Activated CD4-positive, alpha-beta T cell treated with anti-CD3 and anti-CD28 coated beads, Interleukin-2, amount 10 ng/mL, durations not matched to agents 7 days and 5 days (primary cell): Measurements from ENCODE around the gene CLNK. TPM values are rescaled to one million over a fixed set of nuclear protein-coding genes. Genes with fewer than 3 reads are reported as not detected.

ENCODE experiments used
- CTCF ChIA-PET: fragments of 350-600 bp; sonication (Branson Sonifier 250); formaldehyde crosslinking; loops from one replicate; lab custom pipeline; 2021; ENCODE audit warnings: antibody characterized with exemption; lab: Charles Lee
- POLR2A ChIA-PET: fragments of 350-600 bp; sonication (Branson Sonifier 250); formaldehyde crosslinking; loops from one replicate; lab custom pipeline; 2021; ENCODE audit warnings: antibody characterized with exemption; lab: Charles Lee
- DNase-seq: peaks from one replicate; pipeline ENCODE4 v3.0.0-alpha.2; 2020
- H3K27ac Mint-ChIP-seq: one replicate; pipeline ENCODE4 v1.8.0; 2021; ENCODE audit warnings: mild to moderate bottlenecking, moderate library complexity, mixed read lengths
- H3K27me3 Mint-ChIP-seq: one replicate; pipeline ENCODE4 v1.8.0; 2021; ENCODE audit warnings: mixed read lengths
- H3K36me3 Mint-ChIP-seq: one replicate; pipeline ENCODE4 v1.8.0; 2021; ENCODE audit warnings: low read depth, mixed read lengths
- H3K4me1 Mint-ChIP-seq: one replicate; pipeline ENCODE4 v1.8.0; 2021; ENCODE audit warnings: mixed read lengths
- H3K4me3 Mint-ChIP-seq: one replicate; pipeline ENCODE4 v1.8.0; 2021; ENCODE audit warnings: mild to moderate bottlenecking, moderate library complexity, mixed read lengths
- H3K9me3 Mint-ChIP-seq: one replicate; pipeline ENCODE4 v1.8.0; 2021; ENCODE audit warnings: mixed read lengths
- total RNA-seq, 2 experiments: library from RNA; stranded (reverse); gene quantifications; one replicate each; pipeline ENCODE4 v1.2.3, GENCODE V29; 2021

The CLNK gene, protein sequence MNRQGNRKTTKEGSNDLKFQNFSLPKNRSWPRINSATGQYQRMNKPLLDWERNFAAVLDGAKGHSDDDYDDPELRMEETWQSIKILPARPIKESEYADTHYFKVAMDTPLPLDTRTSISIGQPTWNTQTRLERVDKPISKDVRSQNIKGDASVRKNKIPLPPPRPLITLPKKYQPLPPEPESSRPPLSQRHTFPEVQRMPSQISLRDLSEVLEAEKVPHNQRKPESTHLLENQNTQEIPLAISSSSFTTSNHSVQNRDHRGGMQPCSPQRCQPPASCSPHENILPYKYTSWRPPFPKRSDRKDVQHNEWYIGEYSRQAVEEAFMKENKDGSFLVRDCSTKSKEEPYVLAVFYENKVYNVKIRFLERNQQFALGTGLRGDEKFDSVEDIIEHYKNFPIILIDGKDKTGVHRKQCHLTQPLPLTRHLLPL
- not detected for total RNA-seq

DNA sequence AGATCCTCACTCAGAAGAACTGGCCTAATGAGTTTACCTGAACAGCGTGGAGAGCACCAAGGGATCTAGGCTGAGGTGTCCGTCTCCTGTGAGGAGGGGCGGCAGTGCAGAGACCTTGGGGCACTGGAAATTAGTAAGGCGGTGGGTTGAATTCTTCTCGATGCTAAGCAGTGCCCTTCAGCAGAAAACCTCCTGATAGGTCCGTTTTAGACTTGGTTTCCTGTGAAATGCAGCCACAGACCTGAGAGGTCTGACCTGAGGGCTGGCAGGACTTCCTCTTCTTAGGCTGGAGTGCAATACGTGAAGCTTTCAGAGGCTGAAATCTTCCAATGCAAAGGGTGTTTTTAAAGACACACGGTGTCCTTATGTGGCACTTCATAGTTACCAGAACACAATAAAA lies at the start of gene CLNK:
Gene CLNK, minus strand, starts transcription at position 138 of the 400 bp plus-strand sequence. CDS start 16,899 bp downstream, outside the sequence.
- Mint-ChIP-seq H3K27ac (no peak within 1 kb of the TSS), H3K27me3 (no peaks in the 10 kb centered on the region), H3K4me1 (peaks cover 3% of the 10 kb centered on the region), H3K4me3 (no peak within 1 kb of the TSS), H3K9me3 (no peaks in the 10 kb centered on the region), H3K36me3 (no peaks in the 10 kb centered on the region)
- DNase-seq, result no peak
- POLR2A ChIA-PET, result no interaction called here
- CTCF ChIA-PET, result interaction anchor here (0.6 kb wide), 1 partner anchor 636 kb away, joined by 3 read pairs; no protein-coding TSS in a partner anchor

DNA sequence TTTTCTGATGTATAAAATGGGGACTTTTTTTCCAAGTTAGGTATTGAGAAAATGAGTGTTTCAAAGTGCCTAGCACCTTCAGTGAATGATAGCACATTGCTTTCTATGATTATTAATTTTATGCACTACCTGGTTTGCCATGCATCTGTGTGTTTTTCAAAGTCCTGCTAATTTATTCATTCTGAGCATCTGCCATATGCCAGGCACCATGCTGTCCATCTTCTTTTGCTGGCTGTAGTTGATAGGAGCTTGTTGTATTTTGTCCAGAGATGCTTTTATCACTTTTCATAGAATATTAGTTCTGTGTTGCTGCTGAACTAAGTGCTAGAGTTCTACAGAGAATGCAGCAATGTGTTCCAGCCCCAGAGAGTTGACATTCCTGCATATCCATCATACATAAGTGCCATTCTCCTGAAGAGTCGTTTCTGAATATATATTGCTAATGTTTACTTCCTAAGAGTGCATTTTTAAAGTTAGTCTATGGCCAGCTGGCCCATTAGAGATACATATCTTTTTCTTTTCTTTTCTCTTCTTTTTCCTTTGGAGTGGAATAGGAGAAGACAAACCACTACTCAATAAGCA lies 49.0 kb upstream of the CLNK start:
- Mint-ChIP-seq H3K27ac (no peak overlapping the region), H3K27me3 (peaks cover 2% of the 10 kb centered on the region), H3K4me3 (no peak overlapping the region), H3K36me3 (no peaks in the 10 kb centered on the region), H3K4me1 (peaks cover 34% of the 10 kb centered on the region), H3K9me3 (peaks cover 7% of the 10 kb centered on the region)
- no peak for DNase-seq
- ChIA-PET CTCF (interaction anchor here (1.3 kb wide), 1 partner anchor 63 kb away, joined by 3 read pairs; no protein-coding TSS in a partner anchor), POLR2A (no interaction called here)

DNA sequence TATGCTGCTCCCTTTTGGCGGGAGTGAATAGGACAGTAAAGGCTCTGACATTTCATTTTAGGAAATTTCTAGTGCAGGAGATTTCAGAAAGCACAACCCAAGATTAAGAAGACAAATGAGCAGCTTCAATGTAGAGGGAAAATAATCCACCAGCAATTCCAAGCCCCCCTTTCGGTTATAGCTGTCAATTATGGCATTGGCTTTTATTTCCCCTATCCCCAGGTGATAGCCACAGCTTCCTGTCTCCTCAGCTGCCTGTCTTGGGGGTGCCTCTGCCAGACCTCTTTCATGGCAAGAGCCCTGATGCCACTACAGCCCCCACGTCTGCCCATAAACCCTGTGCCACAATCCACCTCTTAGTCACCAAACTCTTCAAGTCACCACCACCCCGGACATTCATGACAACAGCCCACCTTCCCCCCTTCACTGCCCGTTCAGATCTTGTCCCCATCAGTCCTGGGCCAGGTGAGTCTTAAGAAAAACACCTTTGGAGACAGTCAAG lies 48.4 kb upstream of the CLNK start:
- CTCF ChIA-PET, result interaction anchor here (1.3 kb wide), 1 partner anchor 62 kb away, joined by 3 read pairs; no protein-coding TSS in a partner anchor
- H3K27ac Mint-ChIP-seq, result peak overlapping the region; percentile 54
- H3K36me3 Mint-ChIP-seq, result no peaks in the 10 kb centered on the region
- no peak overlapping the region for H3K4me3 Mint-ChIP-seq
- no peak for DNase-seq
- H3K27me3 Mint-ChIP-seq, result peaks cover 2% of the 10 kb centered on the region
- H3K9me3 Mint-ChIP-seq, result peaks cover 7% of the 10 kb centered on the region
- POLR2A ChIA-PET, result no interaction called here
- H3K4me1 Mint-ChIP-seq, result peaks cover 34% of the 10 kb centered on the region

DNA sequence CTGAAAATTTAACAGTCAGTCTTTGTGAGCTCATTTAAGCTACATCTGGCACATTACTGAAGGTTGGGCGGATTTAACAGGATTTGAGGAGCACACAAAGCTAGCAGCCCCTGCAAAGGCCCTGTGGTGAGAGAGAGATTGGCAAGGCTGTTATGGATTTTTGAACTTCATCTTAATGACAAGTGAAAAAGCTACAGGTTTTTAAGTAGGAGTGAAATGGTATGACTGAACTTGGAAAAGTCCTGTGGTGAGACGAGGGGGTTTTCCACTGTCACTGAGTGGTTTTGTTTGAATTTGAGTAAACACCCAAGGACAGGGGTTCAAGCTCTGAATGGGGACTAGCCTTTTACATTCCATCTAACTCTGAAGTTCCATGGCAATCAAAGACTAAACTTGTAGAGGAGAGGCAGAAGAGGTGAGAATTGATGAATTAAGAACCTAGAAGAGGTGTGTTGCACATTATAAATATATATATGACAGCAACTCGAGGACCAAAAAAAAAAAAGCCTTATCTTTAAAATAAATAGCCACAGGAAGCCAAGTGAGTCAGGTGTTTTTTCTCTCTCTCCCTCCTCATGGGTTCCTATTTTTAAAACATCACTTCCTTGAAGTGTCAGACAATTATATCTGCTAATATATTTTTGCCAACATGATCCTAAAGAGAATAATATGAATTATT lies 47.8 kb upstream of the CLNK start:
- H3K9me3 Mint-ChIP-seq, result peaks cover 6% of the 10 kb centered on the region
- peaks cover under 1% of the 10 kb centered on the region for H3K27me3 Mint-ChIP-seq
- no peak for DNase-seq
- ChIA-PET CTCF (interaction anchor here (0.9 to 1.3 kb wide), 2 partner anchors 30 to 62 kb away, joined by 3 read pairs; no protein-coding TSS in a partner anchor), POLR2A (no interaction called here)
- H3K4me3 Mint-ChIP-seq, result no peak overlapping the region
- peaks cover 34% of the 10 kb centered on the region for H3K4me1 Mint-ChIP-seq
- no peaks in the 10 kb centered on the region for H3K36me3 Mint-ChIP-seq
- peak overlapping the region; percentile 4 for H3K27ac Mint-ChIP-seq

DNA sequence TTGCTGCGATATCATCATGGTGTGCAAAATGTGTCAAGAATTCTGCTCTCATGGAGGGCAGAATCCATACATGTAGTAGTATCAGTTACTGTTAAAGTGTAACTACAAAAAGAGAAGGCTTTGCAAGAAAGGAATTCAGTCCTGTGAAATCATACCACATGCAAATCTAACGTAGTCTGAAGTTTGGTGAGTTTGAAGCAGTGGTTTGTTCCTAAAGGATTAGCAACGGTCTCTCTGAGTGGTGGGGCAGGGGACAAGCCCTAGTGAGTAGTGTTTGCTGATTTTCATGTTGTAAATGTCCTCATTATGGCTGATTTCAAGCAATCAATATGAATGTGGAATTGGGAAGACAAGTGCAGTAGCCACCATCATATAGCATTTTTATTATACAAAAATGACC lies 47.1 kb upstream of the CLNK start:
- no peak overlapping the region for H3K27ac Mint-ChIP-seq
- H3K9me3 Mint-ChIP-seq, result peaks cover 5% of the 10 kb centered on the region
- CTCF ChIA-PET, result interaction anchor here (0.9 kb wide), 1 partner anchor 29 kb away, joined by 3 read pairs; no protein-coding TSS in a partner anchor

DNA sequence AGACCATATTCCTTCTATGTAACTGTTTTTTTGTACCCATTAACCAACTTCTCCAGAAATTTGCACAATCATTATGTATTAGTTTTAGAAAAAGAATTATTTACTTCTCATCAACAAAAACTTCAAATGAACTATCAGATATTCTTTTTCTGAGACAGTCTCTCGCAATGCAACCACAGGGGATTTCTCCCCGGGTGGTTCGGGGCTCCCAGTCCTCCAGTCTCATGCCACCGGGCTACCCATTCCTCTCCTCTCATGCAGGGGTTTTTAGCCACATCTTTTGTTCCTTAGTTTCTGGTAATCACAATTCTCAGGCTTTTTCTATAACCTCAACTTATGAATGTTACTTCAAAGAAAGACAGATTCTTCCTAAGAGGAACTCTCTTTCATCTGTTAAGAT lies 46.6 kb upstream of the CLNK start:
- no peak overlapping the region for H3K4me3 Mint-ChIP-seq
- H3K27ac Mint-ChIP-seq, result no peak overlapping the region
- ChIA-PET POLR2A (no interaction called here), CTCF (no interaction called here)
- H3K4me1 Mint-ChIP-seq, result peaks cover 34% of the 10 kb centered on the region
- DNase-seq, result no peak
- H3K36me3 Mint-ChIP-seq, result no peaks in the 10 kb centered on the region
- peaks cover 5% of the 10 kb centered on the region for H3K9me3 Mint-ChIP-seq
- H3K27me3 Mint-ChIP-seq, result no peaks in the 10 kb centered on the region

More for the DNA sequence above, 47.1 kb upstream of the CLNK start:
- POLR2A ChIA-PET, result no interaction called here
- H3K4me1 Mint-ChIP-seq, result peaks cover 34% of the 10 kb centered on the region
- no peaks in the 10 kb centered on the region for H3K36me3 Mint-ChIP-seq
- no peak for DNase-seq
- no peaks in the 10 kb centered on the region for H3K27me3 Mint-ChIP-seq
- no peak overlapping the region for H3K4me3 Mint-ChIP-seq

DNA sequence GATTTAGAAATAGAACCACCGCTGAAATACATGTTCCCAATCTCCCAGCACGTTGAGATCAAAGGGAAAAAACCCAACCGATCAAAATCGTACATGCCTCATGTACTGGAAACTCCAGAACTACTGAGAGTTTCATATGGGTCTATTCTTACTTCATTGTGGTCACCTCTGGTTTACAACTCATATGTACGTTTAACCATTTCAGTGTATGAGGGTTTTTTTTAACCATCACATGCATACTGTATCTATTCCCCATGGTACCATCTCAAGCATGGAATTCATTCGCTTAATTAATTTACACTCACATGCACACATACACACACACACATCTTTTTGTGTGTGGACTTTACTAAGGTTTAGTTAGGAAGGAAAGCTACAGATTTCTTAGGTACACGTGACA lies 46.0 kb upstream of the CLNK start:
- no peaks in the 10 kb centered on the region for H3K36me3 Mint-ChIP-seq
- POLR2A ChIA-PET, result no interaction called here
- no peak for DNase-seq
- CTCF ChIA-PET, result no interaction called here
- no peak overlapping the region for H3K27ac Mint-ChIP-seq
- H3K9me3 Mint-ChIP-seq, result peaks cover 5% of the 10 kb centered on the region
- peaks cover 34% of the 10 kb centered on the region for H3K4me1 Mint-ChIP-seq
- no peaks in the 10 kb centered on the region for H3K27me3 Mint-ChIP-seq
- H3K4me3 Mint-ChIP-seq, result no peak overlapping the region

DNA sequence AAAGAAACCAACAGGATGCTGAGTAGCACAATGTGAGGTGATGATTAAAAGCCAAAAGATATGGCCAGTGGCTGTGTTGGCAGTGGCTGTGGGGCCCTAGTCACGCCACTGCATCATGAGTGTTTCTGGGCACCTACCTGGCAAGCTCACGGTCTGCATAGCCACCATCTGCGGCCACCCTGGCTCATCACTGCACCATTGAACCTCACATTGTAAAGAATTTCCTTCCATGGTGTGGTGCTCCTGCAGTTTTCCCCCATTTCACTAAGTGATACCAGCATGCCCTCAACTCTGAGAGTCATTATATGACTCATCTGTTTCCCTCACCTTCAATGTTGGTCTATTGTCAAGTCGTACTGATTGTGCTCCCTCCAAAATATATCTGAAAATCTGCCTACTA lies 45.5 kb upstream of the CLNK start:
- no peaks in the 10 kb centered on the region for H3K27me3 Mint-ChIP-seq
- H3K27ac Mint-ChIP-seq, result no peak overlapping the region
- no peak for DNase-seq
- peaks cover 34% of the 10 kb centered on the region for H3K4me1 Mint-ChIP-seq
- H3K9me3 Mint-ChIP-seq, result peaks cover 5% of the 10 kb centered on the region
- no peak overlapping the region for H3K4me3 Mint-ChIP-seq
- no peaks in the 10 kb centered on the region for H3K36me3 Mint-ChIP-seq
- ChIA-PET POLR2A (no interaction called here), CTCF (no interaction called here)

DNA sequence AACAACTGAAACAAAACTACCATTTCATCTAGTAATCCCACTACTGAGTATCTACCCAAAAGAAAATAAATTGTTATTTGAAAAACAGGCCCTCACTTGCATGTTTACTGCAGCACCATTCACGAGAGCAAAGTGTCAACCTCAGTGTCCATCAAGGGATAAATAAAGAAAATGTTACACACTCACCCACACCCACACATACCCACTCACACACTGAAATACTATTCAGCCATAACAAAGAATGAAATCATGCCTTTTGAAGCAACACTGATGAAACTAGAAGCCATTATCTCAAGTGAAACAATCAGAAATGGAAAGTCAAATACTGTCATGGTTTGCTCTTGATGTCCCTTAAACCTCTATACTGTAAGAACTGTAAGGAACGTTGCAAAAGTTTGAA lies 44.8 kb upstream of the CLNK start:
- no peaks in the 10 kb centered on the region for H3K27me3 Mint-ChIP-seq
- DNase-seq, result no peak
- CTCF ChIA-PET, result no interaction called here
- H3K9me3 Mint-ChIP-seq, result peaks cover 5% of the 10 kb centered on the region
- POLR2A ChIA-PET, result no interaction called here
- no peak overlapping the region for H3K4me3 Mint-ChIP-seq
- H3K27ac Mint-ChIP-seq, result no peak overlapping the region
- no peaks in the 10 kb centered on the region for H3K36me3 Mint-ChIP-seq
- H3K4me1 Mint-ChIP-seq, result peaks cover 34% of the 10 kb centered on the region

DNA sequence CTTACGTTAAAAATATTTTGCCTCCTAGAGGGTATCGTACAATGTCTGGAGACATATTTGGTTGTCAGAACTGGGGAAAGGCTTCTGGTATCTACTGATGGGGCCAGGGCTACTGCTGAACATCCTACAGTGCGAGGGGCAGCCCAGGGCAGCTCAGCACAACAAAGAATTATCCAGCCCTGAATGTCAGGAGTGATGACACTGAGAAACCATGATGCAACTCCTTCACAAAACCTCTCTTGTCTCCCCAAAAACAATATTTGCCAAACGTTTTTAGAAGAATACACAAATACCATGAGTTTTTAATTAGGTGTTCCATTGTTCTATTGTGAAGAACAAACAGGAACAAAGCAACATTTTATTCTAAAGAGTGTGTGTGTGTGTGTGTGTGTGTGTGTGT lies 43.4 kb upstream of the CLNK start:
- Mint-ChIP-seq H3K9me3 (peaks cover 3% of the 10 kb centered on the region), H3K4me3 (no peak overlapping the region), H3K4me1 (peaks cover 36% of the 10 kb centered on the region), H3K27ac (no peak overlapping the region), H3K27me3 (no peaks in the 10 kb centered on the region), H3K36me3 (no peaks in the 10 kb centered on the region)
- ChIA-PET POLR2A (no interaction called here), CTCF (no interaction called here)
- no peak for DNase-seq

DNA sequence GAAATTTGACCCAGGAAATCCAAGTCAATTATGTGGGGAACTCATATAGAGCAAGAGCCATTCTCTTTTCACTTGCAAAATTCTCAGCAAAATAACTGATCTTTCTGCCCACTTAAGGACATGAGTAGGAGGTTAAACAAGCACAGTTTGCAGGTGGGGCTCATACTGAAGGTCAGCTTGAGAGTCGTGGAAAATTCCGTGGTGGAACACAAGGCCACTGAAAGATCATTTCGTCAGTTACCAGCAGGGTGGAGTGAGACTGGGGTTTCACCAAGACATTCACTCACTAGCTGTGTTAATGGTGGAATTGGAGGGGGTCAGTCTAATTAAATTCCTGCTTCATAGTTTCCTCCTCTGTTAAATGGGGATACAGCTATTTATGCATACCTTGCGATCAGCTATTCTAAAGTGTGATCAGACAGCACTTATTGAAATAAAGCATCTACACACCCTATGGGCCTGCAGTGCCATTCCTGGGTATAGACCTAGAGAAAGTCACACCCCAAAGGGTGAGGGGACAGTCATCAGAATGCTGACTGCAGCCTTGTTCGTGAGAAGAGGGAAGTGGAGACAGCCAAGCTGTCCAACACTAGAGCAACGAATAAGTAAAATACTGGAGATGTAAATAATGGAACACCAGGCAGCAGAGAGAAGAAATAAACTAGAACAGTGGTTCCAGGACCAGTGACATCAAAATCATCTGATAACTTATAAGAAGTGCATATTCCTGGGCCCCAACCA lies 42.7 kb upstream of the CLNK start:
- Mint-ChIP-seq H3K27me3 (no peaks in the 10 kb centered on the region), H3K27ac (no peak overlapping the region), H3K4me1 (peaks cover 36% of the 10 kb centered on the region), H3K36me3 (no peaks in the 10 kb centered on the region), H3K9me3 (peaks cover 5% of the 10 kb centered on the region), H3K4me3 (no peak overlapping the region)
- no peak for DNase-seq
- ChIA-PET POLR2A (no interaction called here), CTCF (no interaction called here)

DNA sequence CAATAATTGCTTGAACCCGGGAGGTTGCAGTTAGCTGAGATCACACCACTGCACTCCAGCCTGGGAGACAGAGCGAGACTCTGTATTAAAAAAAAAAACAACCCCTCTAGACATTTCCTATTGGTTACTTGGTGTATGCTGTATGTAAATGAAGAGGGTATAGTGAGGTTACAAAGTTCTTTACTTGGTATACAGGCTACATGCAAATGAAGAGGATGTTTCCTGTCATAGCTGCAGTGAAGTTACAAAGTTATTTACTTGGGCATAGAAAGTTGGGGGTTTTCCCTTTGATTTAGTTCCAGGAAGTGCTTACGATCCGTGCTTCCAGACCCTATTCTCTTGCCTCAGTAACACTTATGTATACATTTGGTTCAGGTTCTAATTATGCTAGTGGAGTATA lies 38.4 kb upstream of the CLNK start:
- H3K36me3 Mint-ChIP-seq, result no peaks in the 10 kb centered on the region
- no peak for DNase-seq
- peaks cover 6% of the 10 kb centered on the region for H3K27me3 Mint-ChIP-seq
- ChIA-PET CTCF (interaction anchor here (1.1 kb wide), 1 partner anchor 10 kb away, joined by 3 read pairs; no protein-coding TSS in a partner anchor), POLR2A (no interaction called here)
- peak overlapping the region; percentile 59 for H3K27ac Mint-ChIP-seq
- H3K9me3 Mint-ChIP-seq, result peaks cover 3% of the 10 kb centered on the region
- H3K4me1 Mint-ChIP-seq, result peaks cover 17% of the 10 kb centered on the region
- H3K4me3 Mint-ChIP-seq, result no peak overlapping the region
